Endodermal cell (in vitro differentiated cells): ENCODE results near the gene SLC17A9. TPM values are rescaled to one million over a fixed set of nuclear protein-coding genes. Genes with fewer than 3 reads are reported as not detected.

Experiments used
- DNase-seq: peaks from one replicate; pipeline ENCODE4 v3.0.0-alpha.2; 2017
- H3K27ac ChIP-seq: 2 replicates; pipeline ENCODE4 v1.5.1; 2013; ENCODE audit warnings: mild to moderate bottlenecking, low read depth, low read length, moderate library complexity
- H3K27me3 ChIP-seq: 2 replicates; pipeline ENCODE4 v1.6.1; 2013; ENCODE audit warnings: mild to moderate bottlenecking, low read length, moderate library complexity; ENCODE audit not compliant: insufficient read depth, control insufficient read depth, poor library complexity, severe bottlenecking
- H3K36me3 ChIP-seq: 2 replicates; pipeline ENCODE4 v1.7.0; 2013; ENCODE audit warnings: mild to moderate bottlenecking, low read length, moderate library complexity; ENCODE audit not compliant: control insufficient read depth, insufficient read depth
- H3K4me1 ChIP-seq: one replicate; pipeline ENCODE4 v1.7.0; 2013; ENCODE audit warnings: low read length; ENCODE audit not compliant: control insufficient read depth, insufficient read depth
- H3K4me3 ChIP-seq: 2 replicates; pipeline ENCODE4 v1.5.1; 2013; ENCODE audit warnings: mild to moderate bottlenecking, low read length, moderate library complexity
- H3K9ac ChIP-seq: 2 replicates; pipeline ENCODE4 v1.6.1; 2013; ENCODE audit warnings: mild to moderate bottlenecking, low read length, moderate library complexity; ENCODE audit not compliant: poor library complexity, severe bottlenecking; ENCODE audit errors: extremely low read depth
- H3K9me3 ChIP-seq: 2 replicates; pipeline ENCODE4 v1.6.1; 2013; ENCODE audit warnings: mild to moderate bottlenecking, low read length, moderate library complexity; ENCODE audit not compliant: control insufficient read depth
- H3K27ac Mint-ChIP-seq: 2 replicates; pipeline ENCODE4 v1.8.0; 2020; ENCODE audit warnings: mixed read lengths
- H3K27me3 Mint-ChIP-seq: 2 replicates; pipeline ENCODE4 v1.8.0; 2021; ENCODE audit warnings: mild to moderate bottlenecking, mixed read lengths; ENCODE audit not compliant: insufficient read depth
- H3K36me3 Mint-ChIP-seq: 2 replicates; pipeline ENCODE4 v1.8.0; 2020; ENCODE audit warnings: low read depth, mixed read lengths
- H3K4me1 Mint-ChIP-seq: 2 replicates; pipeline ENCODE4 v1.8.0; 2020; ENCODE audit warnings: mixed read lengths
- H3K4me3 Mint-ChIP-seq: 2 replicates; pipeline ENCODE4 v1.8.0; 2020; ENCODE audit warnings: mild to moderate bottlenecking, moderate library complexity, mixed read lengths
- H3K9me3 Mint-ChIP-seq: 2 replicates; pipeline ENCODE4 v1.8.0; 2020; ENCODE audit warnings: mild to moderate bottlenecking, mixed read lengths
- WGBS, 2 experiments: methylation state at CpG; one replicate each; pipeline versions ENCODE4 v1.1.5 to v1.1.7; 2013; ENCODE audit warnings: missing lambda C conversion rate in 2 of 2, mixed read lengths in 1 of 2; ENCODE audit not compliant: insufficient coverage in 1 of 2, insufficient read length in 1 of 2; 5-methylcytosine and 5-hydroxymethylcytosine counted together
- total RNA-seq, 2 donors: library from RNA; stranded (reverse); fragmentation: NEBNext Ultra II Directional in 1 of 2; extraction: Animal tissue kit (Norgen Biotek cat#: 25700) in 1 of 2; gene quantifications; 2 replicates in 1 of 2; 3 replicates in 1 of 2; pipeline ENCODE4 v1.2.1, GENCODE V29; 2021
- TF ChIP-seq, protein P1 (sequence below): fragments of 200-600 bp; sonication (generic); conservative IDR thresholded peaks from 2 replicates; pipeline ENCODE4 v1.5.0; 2021; ENCODE audit warnings: antibody characterized with exemption, mild to moderate bottlenecking

SLC17A9 gene
- total RNA-seq, 2 donors from 2014 or later, result 8.9 to 10.2 TPM

DNA sequence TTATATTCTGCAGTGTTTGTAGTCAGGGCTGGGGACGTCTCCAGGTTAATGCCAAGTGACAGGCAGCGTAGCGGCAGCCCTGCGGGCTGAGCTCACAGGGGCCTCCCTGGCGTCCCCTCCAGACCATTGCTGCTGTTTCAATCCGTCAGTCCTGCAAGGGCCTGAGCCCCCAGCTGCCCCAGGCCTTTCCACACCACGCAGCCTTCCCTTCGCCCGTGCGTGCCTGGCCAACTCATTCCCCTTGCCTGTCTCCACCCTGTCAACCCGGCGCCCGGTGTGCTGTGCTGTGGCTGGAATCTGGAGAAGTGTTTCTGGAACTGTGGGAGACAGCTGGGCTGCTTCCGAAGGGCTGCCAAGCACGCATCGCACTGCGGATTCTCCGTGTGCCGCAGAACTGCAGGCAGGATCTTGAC, 42.4 kb downstream of the SLC17A9 start:
- TF ChIP-seq, protein P1, sequence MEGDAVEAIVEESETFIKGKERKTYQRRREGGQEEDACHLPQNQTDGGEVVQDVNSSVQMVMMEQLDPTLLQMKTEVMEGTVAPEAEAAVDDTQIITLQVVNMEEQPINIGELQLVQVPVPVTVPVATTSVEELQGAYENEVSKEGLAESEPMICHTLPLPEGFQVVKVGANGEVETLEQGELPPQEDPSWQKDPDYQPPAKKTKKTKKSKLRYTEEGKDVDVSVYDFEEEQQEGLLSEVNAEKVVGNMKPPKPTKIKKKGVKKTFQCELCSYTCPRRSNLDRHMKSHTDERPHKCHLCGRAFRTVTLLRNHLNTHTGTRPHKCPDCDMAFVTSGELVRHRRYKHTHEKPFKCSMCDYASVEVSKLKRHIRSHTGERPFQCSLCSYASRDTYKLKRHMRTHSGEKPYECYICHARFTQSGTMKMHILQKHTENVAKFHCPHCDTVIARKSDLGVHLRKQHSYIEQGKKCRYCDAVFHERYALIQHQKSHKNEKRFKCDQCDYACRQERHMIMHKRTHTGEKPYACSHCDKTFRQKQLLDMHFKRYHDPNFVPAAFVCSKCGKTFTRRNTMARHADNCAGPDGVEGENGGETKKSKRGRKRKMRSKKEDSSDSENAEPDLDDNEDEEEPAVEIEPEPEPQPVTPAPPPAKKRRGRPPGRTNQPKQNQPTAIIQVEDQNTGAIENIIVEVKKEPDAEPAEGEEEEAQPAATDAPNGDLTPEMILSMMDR, result no peak

DNA sequence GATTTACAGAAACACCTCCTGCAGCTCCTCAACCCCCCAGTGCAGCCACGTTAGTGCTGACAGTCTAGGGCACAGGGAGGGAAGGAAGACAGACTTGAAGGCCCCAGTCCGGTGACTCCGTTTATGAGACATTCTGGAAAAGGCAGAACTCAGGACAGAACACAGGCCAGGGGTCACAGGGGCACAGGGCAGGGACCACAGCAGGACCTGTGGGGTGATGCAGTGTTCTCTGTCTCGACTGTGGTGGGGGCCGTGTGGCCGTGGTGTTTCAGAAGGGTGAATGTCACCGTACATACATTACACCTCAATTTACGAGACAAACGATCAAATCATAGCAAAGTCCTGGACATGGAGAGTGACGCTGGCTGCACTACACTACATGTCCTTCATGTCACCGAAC, 43.0 kb downstream of the SLC17A9 start:
- Mint-ChIP-seq H3K36me3 (no peaks in the 10 kb centered on the region), H3K27me3 (peaks cover 14% of the 10 kb centered on the region), H3K4me3 (no peak overlapping the region), H3K4me1 (no peaks in the 10 kb centered on the region), H3K9me3 (no peaks in the 10 kb centered on the region), H3K27ac (no peak overlapping the region)
- Histone ChIP-seq H3K4me3 (no peak overlapping the region), H3K27ac (no peak overlapping the region), H3K9me3 (no peaks in the 10 kb centered on the region), H3K36me3 (no peaks in the 10 kb centered on the region), H3K4me1 (no peaks in the 10 kb centered on the region), H3K9ac (no peak overlapping the region), H3K27me3 (peaks cover 34% of the 10 kb centered on the region)
- TF ChIP-seq, protein P1, result no peak
- DNase-seq, result no peak
- WGBS, 2 experiments, result 87 to 91% methylated on average over 7 to 11 of the region's 11 CpGs

More for the DNA sequence above, 42.4 kb downstream of the SLC17A9 start:
- no peak for DNase-seq
- Mint-ChIP-seq H3K4me1 (no peaks in the 10 kb centered on the region), H3K27ac (no peak overlapping the region), H3K27me3 (peaks cover 12% of the 10 kb centered on the region), H3K4me3 (no peak overlapping the region), H3K9me3 (no peaks in the 10 kb centered on the region), H3K36me3 (no peaks in the 10 kb centered on the region)
- H3K27me3 ChIP-seq, result peaks cover 28% of the 10 kb centered on the region
- H3K27ac ChIP-seq, result peak overlapping the region; percentile 21
- H3K36me3 ChIP-seq, result no peaks in the 10 kb centered on the region
- no peak overlapping the region for H3K4me3 ChIP-seq
- 83 to 84% methylated on average over 13 to 19 of the region's 19 CpGs for WGBS, 2 experiments
- H3K4me1 ChIP-seq, result no peaks in the 10 kb centered on the region
- H3K9me3 ChIP-seq, result no peaks in the 10 kb centered on the region
- no peak overlapping the region for H3K9ac ChIP-seq

DNA sequence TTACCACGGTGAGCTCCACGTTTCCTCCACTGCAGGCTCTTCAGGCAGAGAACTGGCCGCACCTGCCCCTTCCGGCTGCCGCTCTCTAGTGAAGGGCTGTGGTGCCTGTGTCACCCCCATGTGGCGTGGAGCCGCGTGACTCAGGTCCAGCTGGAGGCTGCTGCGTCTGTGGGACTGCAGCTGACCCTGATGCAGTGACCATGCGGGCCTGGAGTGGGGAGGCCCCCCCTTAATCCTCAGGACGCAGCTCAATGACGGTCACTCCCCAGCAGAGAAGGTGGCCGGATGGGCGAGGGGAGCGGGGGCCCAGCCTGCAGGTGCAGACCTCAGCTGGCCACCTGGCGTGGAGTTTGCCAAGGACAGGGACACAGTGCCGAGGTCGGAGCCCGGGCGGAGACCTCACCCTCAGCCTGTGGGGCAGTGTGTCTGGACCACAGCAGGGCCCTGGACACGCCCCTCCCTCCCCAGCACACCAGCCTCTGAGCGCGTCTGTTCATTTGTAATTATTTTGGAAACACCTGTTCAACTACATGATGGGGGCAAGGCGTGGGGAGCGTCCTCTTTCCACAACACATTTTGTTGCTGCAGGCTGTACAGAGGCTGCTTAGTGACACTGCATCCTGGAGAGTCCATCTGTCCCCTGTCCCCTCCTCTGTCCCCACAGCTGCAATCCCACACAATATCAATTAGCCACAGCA, 43.5 kb downstream of the SLC17A9 start:
- no peaks in the 10 kb centered on the region for H3K4me1 ChIP-seq
- WGBS, 2 experiments, result 89 to 92% methylated on average over 23 to 25 of the region's 25 CpGs
- no peaks in the 10 kb centered on the region for H3K9me3 Mint-ChIP-seq
- TF ChIP-seq, protein P1, result no peak
- no peak overlapping the region for H3K9ac ChIP-seq
- no peaks in the 10 kb centered on the region for H3K4me1 Mint-ChIP-seq
- H3K27me3 ChIP-seq, result peaks cover 39% of the 10 kb centered on the region
- H3K27me3 Mint-ChIP-seq, result peaks cover 17% of the 10 kb centered on the region
- no peak overlapping the region for H3K27ac Mint-ChIP-seq
- H3K4me3 ChIP-seq, result no peak overlapping the region
- H3K4me3 Mint-ChIP-seq, result no peak overlapping the region
- no peak overlapping the region for H3K27ac ChIP-seq
- DNase-seq, result no peak
- no peaks in the 10 kb centered on the region for H3K9me3 ChIP-seq
- no peaks in the 10 kb centered on the region for H3K36me3 Mint-ChIP-seq
- H3K36me3 ChIP-seq, result no peaks in the 10 kb centered on the region
